Stimulated activated CD4-positive, alpha-beta T cell treated with anti-CD3 and anti-CD28 coated beads, Interleukin-1b, Interleukin-23, amount 100 ng/mL, for 48 hours (primary cell): Measurements from ENCODE around the gene UTP14A.

Source experiments
- DNase-seq: peaks from one replicate; pipeline ENCODE4 v3.0.0-alpha.2; 2020

UTP14A gene

GRCh38 chrX:129954804-129955203 is 48.8 kb downstream of the UTP14A start:
- DNase-seq: no peak

DNA sequence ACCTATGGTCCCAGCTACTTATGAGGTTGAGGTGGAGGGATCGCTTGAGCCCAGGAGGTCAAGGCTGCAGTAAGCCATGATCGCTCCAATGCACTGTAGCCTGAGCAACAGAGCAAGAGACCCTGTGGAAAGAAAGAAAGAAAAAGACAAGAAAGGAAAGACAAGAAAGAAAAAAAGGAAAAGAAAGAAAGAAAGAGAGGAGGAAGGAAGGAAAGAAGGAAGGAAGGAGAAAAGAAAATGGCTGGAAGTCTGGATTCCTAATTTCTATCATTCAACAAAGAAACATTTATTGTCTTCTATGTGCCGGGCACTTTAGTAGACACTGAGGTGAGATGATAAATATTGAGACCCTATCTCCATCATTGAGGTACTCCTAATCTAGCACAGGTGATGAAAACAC is 49.7 kb downstream of the UTP14A start:
- no peak for DNase-seq

- DNase-seq: no peak
Measured at GRCh38 chrX:129956145-129956544, 50.2 kb downstream of the UTP14A start.

DNA sequence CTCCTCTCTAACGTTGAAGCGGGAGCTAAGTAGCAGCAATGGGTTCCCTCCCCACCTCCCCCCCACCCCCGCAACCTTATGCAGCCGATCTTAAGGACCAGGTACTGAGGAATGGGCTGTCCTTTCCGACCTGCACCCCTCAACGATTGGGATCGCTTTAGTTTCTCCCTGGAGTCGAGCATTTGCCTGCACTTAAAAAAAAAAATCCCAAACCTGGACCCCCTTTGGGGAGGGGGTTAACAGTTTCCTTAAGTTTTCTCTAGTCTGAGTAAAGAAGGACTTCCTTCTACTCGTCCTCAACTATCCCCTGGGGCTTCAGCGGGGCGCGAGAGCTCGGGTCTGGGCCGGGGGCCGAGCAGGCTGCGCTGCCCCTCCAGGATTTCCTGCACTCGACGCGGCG is 50.8 kb downstream of the UTP14A start:
- DNase-seq: no peak

DNA sequence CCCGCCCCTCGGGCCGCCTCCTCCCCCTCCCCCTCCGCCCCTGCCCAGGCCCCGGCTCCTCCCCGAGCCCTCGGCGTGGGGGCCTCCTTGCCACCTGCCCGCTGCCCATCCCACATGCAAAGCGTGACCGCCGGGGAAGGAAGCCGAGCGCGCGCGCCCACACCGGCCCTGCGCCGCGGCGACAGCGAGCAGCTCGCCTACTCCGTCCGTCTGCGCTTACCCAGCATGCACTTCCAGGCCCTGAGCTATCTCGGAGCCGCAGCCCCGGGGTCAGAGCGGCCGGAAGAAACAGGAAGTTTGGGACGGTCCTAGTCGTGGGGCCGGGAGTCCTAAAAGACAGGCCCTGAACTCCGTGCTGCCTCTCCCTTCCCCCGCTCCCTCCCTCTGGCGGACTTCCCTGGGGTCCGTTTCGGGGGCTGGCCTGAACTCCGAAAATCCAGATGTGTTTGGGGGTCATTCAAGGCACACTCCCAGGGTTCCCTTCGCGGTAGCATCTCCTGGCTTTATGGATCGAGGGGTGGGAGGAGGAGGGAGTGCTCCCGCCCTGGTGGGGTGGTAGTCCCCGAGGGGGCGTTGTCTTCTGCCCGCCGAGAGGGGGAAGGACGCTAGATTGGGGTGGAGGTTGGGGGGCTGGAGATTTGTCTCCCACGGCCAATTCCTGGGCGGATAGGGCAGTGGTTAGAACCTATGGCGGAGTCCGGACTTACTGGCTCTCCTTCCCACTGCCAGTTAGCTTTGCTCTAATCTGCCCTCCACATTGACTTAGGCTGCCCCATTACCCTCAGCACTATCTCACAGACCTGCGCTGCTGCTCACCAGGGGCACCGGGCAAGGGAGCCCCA is 51.5 kb downstream of the UTP14A start:
- DNase-seq: peak; percentile 45

GRCh38 chrX:129958083-129958465 is 52.1 kb downstream of the UTP14A start:
- DNase-seq: no peak

- no peak for DNase-seq
Measured at GRCh38 chrX:129958814-129959492, 53.0 kb downstream of the UTP14A start.

DNA sequence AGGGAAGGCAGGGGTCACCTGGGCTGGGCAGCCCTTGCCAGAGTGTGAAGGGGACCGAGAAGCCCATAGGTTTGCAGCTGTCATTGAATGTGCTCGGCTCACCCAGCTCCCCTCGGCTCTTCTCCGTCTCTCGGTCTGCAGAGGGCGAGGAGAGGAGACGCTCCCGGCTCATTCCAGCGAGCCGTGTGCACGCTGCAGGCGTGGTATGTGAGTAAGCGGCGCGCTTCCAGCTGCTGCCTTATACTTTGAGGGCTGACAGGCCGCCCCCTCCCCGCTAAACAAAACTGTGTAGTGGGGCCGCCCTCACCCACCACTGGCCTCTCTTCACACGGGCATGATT is 53.5 kb downstream of the UTP14A start:
- no peak for DNase-seq

- DNase-seq: peak; percentile 71
Measured at GRCh38 chrX:129961180-129962083, 55.5 kb downstream of the UTP14A start.

DNA sequence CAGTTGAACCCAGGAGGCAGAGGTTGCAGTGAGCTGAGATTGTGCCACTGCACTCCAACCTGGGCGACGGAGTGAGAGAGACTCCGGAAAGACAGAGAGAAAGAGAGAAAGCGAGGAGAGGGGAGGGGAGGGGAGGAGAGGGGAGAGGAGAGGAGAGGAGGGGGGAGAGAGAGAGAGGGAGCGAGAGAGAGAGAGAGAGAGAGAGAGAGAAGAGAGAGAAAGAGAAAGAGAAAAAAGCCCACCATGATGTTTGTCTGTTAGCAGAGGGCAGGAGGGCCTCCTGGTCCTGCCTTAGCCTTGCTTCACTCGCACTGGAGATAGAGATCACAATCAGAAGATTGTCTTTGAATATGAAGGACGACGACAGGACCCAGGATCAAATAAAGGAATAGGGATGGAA is 57.8 kb downstream of the UTP14A start:
- no peak for DNase-seq

- DNase-seq: no peak
Measured at GRCh38 chrX:129965166-129965565, 59.2 kb downstream of the UTP14A start.

GRCh38 chrX:129968968-129969367 is 63.0 kb downstream of the UTP14A start:
- no peak for DNase-seq

- no peak for DNase-seq
Measured at GRCh38 chrX:129976441-129976840, 70.5 kb downstream of the UTP14A start.
